Loucy (cell line): Measurements from ENCODE around the gene ITGB5.

Experiments
- CTCF ChIP-seq: fragments of 200-600 bp; sonication (generic); conservative IDR thresholded peaks from 2 replicates; pipeline ENCODE4 v1.5.1; 2014; ENCODE audit warnings: mild to moderate bottlenecking, antibody characterized with exemption, low read length
- EZH2phosphoT487 ChIP-seq: fragments of 200-600 bp; IDR thresholded peaks from 2 replicates; pipeline ENCODE4 v1.6.1; 2018; ENCODE audit warnings: antibody characterized with exemption, mild to moderate bottlenecking, moderate library complexity, borderline replicate concordance

- no peak for TF ChIP-seq CTCF
- TF ChIP-seq EZH2phosphoT487: no peak
These were observed 49.4 kb downstream of the ITGB5 start for GRCh38 chr3:124837730-124838186.
